ENCODE results near the gene FCGR3A.

GRCh38 chr1:161503394-161503748 is 46.2 kb downstream of the FCGR3A start:
- TF ChIP-seq CTCF (conservative IDR thresholded peaks at IDR 0.05; ENCODE audit: low read depth, low read length), result no peak
- TF ChIP-seq EZH2 (IDR thresholded peaks at IDR 0.05; ENCODE audit: low read length, unreplicated experiment), result no peak
- TF ChIP-seq EZH2phosphoT487 (IDR thresholded peaks at IDR 0.05; ENCODE audit: borderline replicate concordance, low read length), result no peak
